K562 (cell line): Measurements from ENCODE around the gene LMO7. TPM values are rescaled to one million over a fixed set of nuclear protein-coding genes. Genes with fewer than 3 reads are reported as not detected.

ENCODE experiments used
- ATAC-seq: fragments of 200-7000 bp; cut with Tn5 transposase; 3 replicates; pipeline ENCODE4 v1.9.1; 2020; ENCODE audit warnings: moderate library complexity
- BruUV-seq: library from RNA; stranded (reverse); fragments of 400-500 nt; replicated peaks from 2 replicates; lab custom pipeline; 2021; lab: Mats Ljungman, UMichigan
- CTCF ChIA-PET: fragments of 300-600 bp; formaldehyde crosslinking; extraction: SDS; loops from one replicate; lab custom pipeline; 2021; ENCODE audit warnings: low intra/inter-chr PET ratio; lab: Yijun Ruan, JAX
- POLR2A ChIA-PET: fragments of 300-600, 350-650 bp; sonication (Branson Sonifier 250); formaldehyde crosslinking; extraction: SDS; loops from one replicate; lab custom pipeline; 2021; ENCODE audit warnings: antibody characterized with exemption, inconsistent platforms; lab: Yijun Ruan, JAX
- DNase-seq, 4 experiments: peaks; one replicate each; pipeline versions ENCODE4 v3.0.0 to v3.0.0-alpha.2; 2011 to 2018; ENCODE audit warnings: low spot score in 3 of 4, mixed read lengths in 3 of 4; ENCODE audit errors: extremely low read depth in 1 of 4
- FAIRE-seq: peaks from 2 replicates; lab custom pipeline; 2011; peaks lifted over from hg19 to GRCh38; lab: Jason Lieb, UNC
- H2AFZ ChIP-seq: 2 replicates; pipeline ENCODE4 v1.6.0; 2011; ENCODE audit warnings: low read depth, low read length, control low read depth, inconsistent platforms
- H3K27ac ChIP-seq: fragments of 200-600 bp; 3 replicates; pipeline ENCODE4 v1.8.0; 2011; ENCODE audit warnings: low read depth, mild to moderate bottlenecking, control low read depth, inconsistent platforms, low read length, moderate library complexity, mixed read lengths; ENCODE audit errors: extremely low read depth
- H3K27me3 ChIP-seq, 2 experiments: fragments of 300-600 bp in 1 of 2; 2 replicates in 1 of 2; 3 replicates in 1 of 2; pipeline versions ENCODE4 v1.6.0 to v1.8.0; 2011; ENCODE audit warnings: inconsistent platforms in 2 of 2, low read length in 2 of 2, mild to moderate bottlenecking in 1 of 2, mixed read lengths in 1 of 2, moderate library complexity in 1 of 2; ENCODE audit not compliant: control insufficient read depth in 2 of 2, insufficient read depth in 2 of 2
- H3K36me3 ChIP-seq: fragments of 300-600 bp; 3 replicates; pipeline ENCODE4 v1.8.0; 2011; ENCODE audit warnings: mild to moderate bottlenecking, low read length, inconsistent platforms; ENCODE audit not compliant: control insufficient read depth, insufficient read depth
- H3K4me1 ChIP-seq, 2 experiments: fragments of 200-600 bp in 1 of 2; replicated peaks in 1 of 2; 2 replicates in 1 of 2; 3 replicates in 1 of 2; pipeline versions ENCODE4 v1.5.1 to v1.8.0; 2011; ENCODE audit warnings: inconsistent platforms in 2 of 2, low read length in 2 of 2, mild to moderate bottlenecking in 1 of 2, mixed read lengths in 1 of 2, moderate library complexity in 1 of 2; ENCODE audit not compliant: control insufficient read depth in 2 of 2, insufficient read depth in 2 of 2
- H3K4me2 ChIP-seq: 2 replicates; pipeline ENCODE4 v1.6.1; 2011; ENCODE audit warnings: low read length, control low read depth, inconsistent platforms, mixed read lengths; ENCODE audit not compliant: insufficient read depth
- H3K4me3 ChIP-seq: fragments of 200-600 bp; sonication (generic), shearing (Covaris generic); 2 replicates; pipeline ENCODE4 v1.5.1; 2016; ENCODE audit warnings: control low read depth, inconsistent platforms
- H3K79me2 ChIP-seq: fragments of 200-600 bp; 3 replicates; pipeline ENCODE4 v1.8.0; 2011; ENCODE audit warnings: low read length, inconsistent platforms; ENCODE audit not compliant: control insufficient read depth, insufficient read depth
- H3K9ac ChIP-seq, 2 experiments: 2 replicates each; pipeline versions ENCODE4 v1.6.0 to v1.6.1; 2011; ENCODE audit warnings: low read depth in 2 of 2, low read length in 2 of 2, control low read depth in 1 of 2, inconsistent platforms in 1 of 2, mild to moderate bottlenecking in 1 of 2, mixed read lengths in 1 of 2; ENCODE audit not compliant: insufficient read depth in 1 of 2
- H3K9me1 ChIP-seq: one replicate; pipeline ENCODE4 v1.6.0; 2011; ENCODE audit warnings: inconsistent platforms, mild to moderate bottlenecking, low read length, moderate library complexity; ENCODE audit not compliant: control insufficient read depth, insufficient read depth
- H3K9me3 ChIP-seq: replicated peaks from 2 replicates; pipeline ENCODE4 v1.5.1; 2011; ENCODE audit warnings: low read depth, low read length, inconsistent platforms; ENCODE audit not compliant: control insufficient read depth, insufficient read depth
- H4K20me1 ChIP-seq: replicated peaks from 2 replicates; pipeline ENCODE4 v1.6.1; 2011; ENCODE audit warnings: low read length, inconsistent platforms, mixed read lengths; ENCODE audit not compliant: control insufficient read depth, insufficient read depth
- PHF8 ChIP-seq: fragments of 200-600 bp; sonication (generic); IDR thresholded peaks from 2 replicates; pipeline ENCODE4 v1.6.1; 2012; ENCODE audit warnings: mixed run types, mild to moderate bottlenecking, inconsistent platforms, low read length, moderate library complexity, borderline replicate concordance
- SAFB2 ChIP-seq: fragments of 200-400 bp; formaldehyde crosslinking; IDR thresholded peaks from 2 replicates; pipeline ENCODE4 v1.6.1; 2018; ENCODE audit warnings: borderline replicate concordance, low read length, low read depth, moderate library complexity; ENCODE audit not compliant: severe bottlenecking
- SETDB1 ChIP-seq: IDR thresholded peaks from one replicate; pipeline ENCODE4 v1.6.1; 2012; ENCODE audit warnings: low read length, control low read depth, inconsistent platforms
- U2AF1 ChIP-seq: fragments of 200-400 bp; formaldehyde crosslinking; optimal IDR thresholded peaks from 2 replicates; pipeline ENCODE3; 2017; ENCODE audit warnings: mild to moderate bottlenecking, low read depth, low read length, moderate library complexity
- XRCC5 ChIP-seq: fragments of 200-400 bp; formaldehyde crosslinking; IDR thresholded peaks from 2 replicates; pipeline ENCODE4 v1.6.1; 2017; ENCODE audit warnings: low read depth, mild to moderate bottlenecking, low read length
- ZBTB9 ChIP-seq: fragments of 450-650 bp; formaldehyde crosslinking; IDR thresholded peaks from 2 replicates; pipeline ENCODE4 v1.4.0; 2020; ENCODE audit warnings: mild to moderate bottlenecking, moderate library complexity
- ZNF583 ChIP-seq: fragments of 250-450 bp; sonication (Bioruptor Pico); IDR thresholded peaks from 2 replicates; pipeline ENCODE4 v1.4.0; 2020
- in situ Hi-C: fragments of 300-500 bp; cut with MboI; formaldehyde crosslinking; loops from 4 replicates; pipeline ENCODE4 v1.15.0; 2018; ENCODE audit warnings: inconsistent platforms, mixed read lengths
- intact Hi-C: fragments of 100-400 bp; cut with micrococcal nuclease; formaldehyde crosslinking; loops from 2 replicates; pipeline ENCODE4 v1.14.2; 2022
- polyA plus RNA-seq, 8 experiments: library from polyadenylated mRNA; depleted of rRNA in 4 of 8; stranded (reverse) in 5 of 8; unstranded in 3 of 8; fragments of >200 nt; fragmentation: Nextera tagmentation in 2 of 8; fragmentation: Illumina TruSeq in 1 of 8; extraction: Ambion mirVana in 2 of 8; extraction: Trizol in 1 of 8; gene quantifications; 2 replicates each; pipeline versions ENCODE4 v1.2.1 to v1.2.3, GENCODE V29; 2011 to 2014; ENCODE audit warnings: inconsistent platforms in 1 of 8, missing spikeins in 1 of 8
- total RNA-seq, 7 experiments: library from RNA; depleted of rRNA in 6 of 7; stranded (reverse); fragments of >200 nt in 6 of 7; fragmentation: Illumina TruSeq in 2 of 7; extraction: Trizol in 2 of 7; gene quantifications; 2 replicates each; pipeline versions ENCODE4 v1.2.1 to v1.2.3, GENCODE V29; 2011 to 2021; ENCODE audit warnings: low replicate concordance in 1 of 7

The LMO7 gene
- total and polyA plus RNA-seq, 9 of the 15 experiments (the other 6 are each of a cell fraction or from before 2014, with no cell fraction given): 0.42 to 4.3 (median 1.7) TPM

GRCh38 chr13:75725736-75726135, 89.6 kb downstream of the LMO7 start:
- H3K4me3 ChIP-seq: no peak overlapping the region
- in situ Hi-C loops (no loop called here), intact Hi-C loops (no loop called here)
- POLR2A ChIA-PET: no interaction called here
- H2AFZ ChIP-seq: no peak overlapping the region
- TF ChIP-seq PHF8 (no peak), SETDB1 (no peak), ZBTB9 (CRISPR knock-in tag) (no peak), XRCC5 (no peak), SAFB2 (no peak), ZNF583 (CRISPR knock-in tag) (no peak), U2AF1 (no peak)
- no peaks in the 10 kb centered on the region for H3K9me3 ChIP-seq
- H3K4me1 ChIP-seq: no peaks in the 10 kb centered on the region
- H3K79me2 ChIP-seq: no peaks in the 10 kb centered on the region
- FAIRE-seq (no peak), ATAC-seq (no peak), DNase-seq (no peak)
- BruUV-seq: no TSS peak
- H4K20me1 ChIP-seq: no peaks in the 10 kb centered on the region
- H3K36me3 ChIP-seq: no peaks in the 10 kb centered on the region
- H3K27ac ChIP-seq: no peak overlapping the region
- CTCF ChIA-PET: no interaction called here
- no peaks in the 10 kb centered on the region for H3K27me3 ChIP-seq
- H3K4me2 ChIP-seq: no peak overlapping the region
- no peaks in the 10 kb centered on the region for H3K9me1 ChIP-seq
- no peak overlapping the region for H3K9ac ChIP-seq
